ENCODE data around the gene PREPL.
A peak's percentile ranks its signal among the peaks of the same experiment; 100 is the strongest.

The PREPL gene

GRCh38 chr2:44348400-44348799, 12.9 kb downstream of the PREPL start:
- no peak for DNase-seq (ENCODE audit: low read depth)
- TF ChIP-seq CTCF (conservative IDR thresholded peaks at IDR 0.05; ENCODE audit: low read depth, low read length), result no peak
- H3K4me3 ChIP-seq (ENCODE audit: low read length), result no peak overlapping the region

- no peak for TF ChIP-seq CTCF (conservative IDR thresholded peaks at IDR 0.05; ENCODE audit: low read depth, low read length)
- no peak for DNase-seq (ENCODE audit: low read depth)
- H3K4me3 ChIP-seq (ENCODE audit: low read length), result no peak overlapping the region
Measured at GRCh38 chr2:44347526-44347925, 13.8 kb downstream of the PREPL start.

- DNase-seq (ENCODE audit: low read depth), result no peak
- no peak overlapping the region for H3K4me3 ChIP-seq (ENCODE audit: low read length)
- peak; percentile 48 for TF ChIP-seq CTCF (conservative IDR thresholded peaks at IDR 0.05; ENCODE audit: low read depth, low read length)
Measured at GRCh38 chr2:44342854-44343253, 18.4 kb downstream of the PREPL start.

GRCh38 chr2:44335806-44336538, 25.3 kb downstream of the PREPL start:
- no peak for TF ChIP-seq CTCF (conservative IDR thresholded peaks at IDR 0.05; ENCODE audit: low read depth, low read length)
- H3K4me3 ChIP-seq (ENCODE audit: low read length), result no peak overlapping the region
- DNase-seq (ENCODE audit: low read depth), result no peak

- TF ChIP-seq CTCF (conservative IDR thresholded peaks at IDR 0.05; ENCODE audit: low read depth, low read length), result no peak
- DNase-seq (ENCODE audit: low read depth), result no peak
Measured at GRCh38 chr2:44333994-44334393, 27.3 kb downstream of the PREPL start.

GRCh38 chr2:44330801-44331200, 30.5 kb downstream of the PREPL start:
- no peak for DNase-seq (ENCODE audit: low read depth)
- TF ChIP-seq CTCF (conservative IDR thresholded peaks at IDR 0.05; ENCODE audit: low read depth, low read length), result no peak

More at GRCh38 chr2:44333994-44334393, 27.3 kb downstream of the PREPL start:
- H3K4me3 ChIP-seq (ENCODE audit: low read length), result no peak overlapping the region

GRCh38 chr2:44329343-44329742, 32.0 kb downstream of the PREPL start:
- no peak overlapping the region for H3K4me3 ChIP-seq (ENCODE audit: low read length)
- no peak for DNase-seq (ENCODE audit: low read depth)
- TF ChIP-seq CTCF (conservative IDR thresholded peaks at IDR 0.05; ENCODE audit: low read depth, low read length), result no peak

More at GRCh38 chr2:44330801-44331200, 30.5 kb downstream of the PREPL start:
- H3K4me3 ChIP-seq (ENCODE audit: low read length), result no peak overlapping the region

All from retinal pigment epithelial cell (primary cell).